Stimulated activated CD4-positive, alpha-beta T cell treated with anti-CD3 and anti-CD28 coated beads, Interleukin-2, amount 100 ng/mL, for 48 hours (primary cell): ENCODE data around the gene MYO15A.

Source experiments
- DNase-seq, 2 donors: peaks; one replicate each; pipeline ENCODE4 v3.0.0-alpha.2; 2020

Gene MYO15A

GRCh38 chr17:18160128-18160856 lies 51.7 kb downstream of the MYO15A start:
- DNase-seq = no peak

- DNase-seq = no peak
Measured at GRCh38 chr17:18161207-18162145, 52.9 kb downstream of the MYO15A start.

- DNase-seq = no peak
Measured at GRCh38 chr17:18163547-18163946, 55.0 kb downstream of the MYO15A start.

- DNase-seq = no peak
Measured at GRCh38 chr17:18166894-18167293, 58.3 kb downstream of the MYO15A start.

- no peak for DNase-seq
Measured at GRCh38 chr17:18167421-18167820, 58.9 kb downstream of the MYO15A start.

- DNase-seq = no peak
Measured at GRCh38 chr17:18172531-18173278, 64.1 kb downstream of the MYO15A start.

- DNase-seq = no peak
Measured at GRCh38 chr17:18173740-18174139, 65.2 kb downstream of the MYO15A start.

- DNase-seq = no peak
Measured at GRCh38 chr17:18176176-18176575, 67.6 kb downstream of the MYO15A start.

GRCh38 chr17:18177133-18177532 lies 68.6 kb downstream of the MYO15A start:
- no peak for DNase-seq

- DNase-seq = no peak
Measured at GRCh38 chr17:18177722-18178121, 69.2 kb downstream of the MYO15A start.

GRCh38 chr17:18179196-18179595 lies 70.6 kb downstream of the MYO15A start:
- no peak for DNase-seq

- no peak for DNase-seq
Measured at GRCh38 chr17:18179804-18180203, 71.2 kb downstream of the MYO15A start.

- peak; percentile 46 to 48 for DNase-seq
Measured at GRCh38 chr17:18181358-18181757, 72.8 kb downstream of the MYO15A start.

- DNase-seq = no peak
Measured at GRCh38 chr17:18182110-18182977, 73.8 kb downstream of the MYO15A start.

- peak; percentile 78 for DNase-seq
Measured at GRCh38 chr17:18182978-18183333, 74.4 kb downstream of the MYO15A start.

- DNase-seq = peak; percentile 94 to 97
Measured at GRCh38 chr17:18183334-18184142, 75.0 kb downstream of the MYO15A start, which contains the start of gene ALKBH5. Gene ALKBH5, plus strand, starts transcription at chr17:18183828. Its CDS starts 416 bp downstream, at chr17:18184244.

- DNase-seq = peak; percentile 53 to 58
Measured at GRCh38 chr17:18184143-18185031, 75.8 kb downstream of the MYO15A start.

GRCh38 chr17:18185391-18185790 lies 76.8 kb downstream of the MYO15A start:
- no peak for DNase-seq

GRCh38 chr17:18185832-18186626 lies 77.5 kb downstream of the MYO15A start:
- no peak for DNase-seq
